AG04450 (cell line): ENCODE measurements around the gene SCMH1. TPM values are rescaled to one million over a fixed set of nuclear protein-coding genes. Genes with fewer than 3 reads are reported as not detected.

Source experiments
- CTCF ChIA-PET: fragments of 300-600, 350-600 bp; formaldehyde crosslinking; extraction: SDS; loops from one replicate; lab custom pipeline; 2022; ENCODE audit warnings: antibody characterized with exemption, inconsistent platforms; lab: Charles Lee
- POLR2A ChIA-PET: fragments of 350-600 bp; formaldehyde crosslinking; extraction: SDS; loops from one replicate; lab custom pipeline; 2021; ENCODE audit warnings: antibody characterized with exemption, inconsistent platforms; lab: Yijun Ruan, JAX
- DNase-seq: peaks from one replicate; pipeline ENCODE4 v3.0.0-alpha.2; 2011; ENCODE audit warnings: low read depth, low spot score
- H3K27ac ChIP-seq: one replicate; pipeline ENCODE4 v1.5.1; 2012; ENCODE audit warnings: low read depth, low read length, control low read depth
- H3K27me3 ChIP-seq: one replicate; pipeline ENCODE4 v1.6.0; 2012; ENCODE audit warnings: low read length; ENCODE audit not compliant: control insufficient read depth, insufficient read depth
- H3K4me3 ChIP-seq: 2 replicates; pipeline ENCODE4 v1.5.1; 2011; ENCODE audit warnings: mild to moderate bottlenecking, low read depth, low read length, control low read depth
- H3K9me3 ChIP-seq: 2 replicates; pipeline ENCODE4 v1.5.1; 2012; ENCODE audit warnings: low read length; ENCODE audit not compliant: control insufficient read depth, insufficient read depth
- CTCF ChIP-seq: IDR thresholded peaks from 2 replicates; pipeline ENCODE4 v1.5.1; 2011; ENCODE audit warnings: low read depth, low read length, control low read depth, inconsistent platforms
- polyA plus RNA-seq: library from polyadenylated mRNA; depleted of rRNA; stranded (reverse); fragments of >200 nt; gene quantifications from 2 replicates; pipeline ENCODE4 v1.2.3, GENCODE V29; 2011

Gene SCMH1
- polyA plus RNA-seq, 1 experiment, result 32.1 TPM

DNA sequence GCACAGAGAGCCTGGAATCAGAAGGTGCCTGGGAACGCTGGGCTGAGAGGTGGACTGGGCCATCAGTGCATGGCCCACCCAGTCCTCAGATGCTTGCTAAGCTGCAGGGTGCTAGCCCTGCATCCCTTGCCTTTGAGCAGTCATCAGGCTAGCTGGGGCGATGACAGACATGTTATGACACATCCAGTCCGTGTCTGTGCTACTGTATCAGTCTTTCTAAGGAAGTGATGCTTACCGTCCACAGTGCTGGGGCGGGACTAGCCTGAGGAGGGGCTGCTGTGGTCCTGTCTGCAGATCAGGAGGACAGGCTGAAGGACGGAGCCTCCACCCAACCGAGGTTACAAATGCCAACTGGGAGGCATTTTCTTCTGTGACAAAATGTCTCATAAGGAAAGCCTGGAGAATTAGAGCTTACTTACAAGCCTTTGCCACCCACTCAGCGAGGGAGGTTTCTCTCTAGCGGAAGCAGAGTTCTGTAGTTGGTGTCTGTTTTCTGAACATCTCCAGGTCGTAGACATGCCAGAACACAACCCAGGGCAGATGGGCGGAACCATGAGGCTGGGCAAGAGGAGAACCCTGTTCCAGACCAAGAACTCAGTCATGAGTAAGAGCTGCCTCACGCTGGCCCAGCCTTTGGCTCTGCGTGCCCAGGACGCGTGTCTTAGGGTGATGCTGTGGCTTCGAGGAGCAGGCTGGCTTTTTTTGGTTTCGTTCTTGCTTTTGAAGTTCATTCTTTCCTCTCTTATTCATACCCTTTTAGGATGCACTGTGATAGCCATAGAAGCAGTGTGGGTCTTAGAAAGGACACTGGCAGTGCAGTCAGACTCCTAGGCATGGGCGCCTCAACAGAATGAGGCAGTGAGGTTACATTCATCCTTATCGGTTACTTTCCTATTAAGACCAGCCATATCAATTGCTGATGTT is 234.9 kb downstream of the SCMH1 start:
- TF ChIP-seq CTCF, result no peak
- ChIA-PET CTCF (no interaction called here), POLR2A (no interaction called here)
- H3K27me3 ChIP-seq, result no peaks in the 10 kb centered on the region
- H3K9me3 ChIP-seq, result no peaks in the 10 kb centered on the region
- DNase-seq, result no peak
- H3K4me3 ChIP-seq, result no peak overlapping the region
- H3K27ac ChIP-seq, result no peak overlapping the region

GRCh38 chr1:41005876-41006275 is 236.2 kb downstream of the SCMH1 start:
- no peak overlapping the region for H3K4me3 ChIP-seq
- no peaks in the 10 kb centered on the region for H3K9me3 ChIP-seq
- ChIA-PET CTCF (no interaction called here), POLR2A (no interaction called here)
- no peaks in the 10 kb centered on the region for H3K27me3 ChIP-seq
- no peak overlapping the region for H3K27ac ChIP-seq
- no peak for DNase-seq
- TF ChIP-seq CTCF, result no peak

GRCh38 chr1:41003640-41004220 is 238.4 kb downstream of the SCMH1 start:
- ChIA-PET CTCF (interaction anchor here (0.6 to 2.4 kb wide), 17 partner anchors 9 to 229 kb away, joined by 3 to 16 read pairs (median 4); partner anchors contain the start of gene CTPS1), POLR2A (interaction anchor here (0.6 to 1.5 kb wide), 5 partner anchors 9 to 311 kb away, joined by 3 to 14 read pairs (median 5); partner anchors contain the start of gene CTPS1)
- no peaks in the 10 kb centered on the region for H3K27me3 ChIP-seq
- peak overlapping the region; percentile 79 for H3K27ac ChIP-seq
- DNase-seq, result peak; percentile 97
- no peak overlapping the region for H3K4me3 ChIP-seq
- peak; percentile 68 for TF ChIP-seq CTCF
- H3K9me3 ChIP-seq, result no peaks in the 10 kb centered on the region

GRCh38 chr1:41003127-41003639 is 238.9 kb downstream of the SCMH1 start:
- Histone ChIP-seq H3K27ac (peak overlapping the region; percentile 79), H3K9me3 (no peaks in the 10 kb centered on the region), H3K27me3 (no peaks in the 10 kb centered on the region), H3K4me3 (no peak overlapping the region)
- DNase-seq, result no peak
- POLR2A ChIA-PET, result interaction anchor here (1.1 to 1.5 kb wide), 3 partner anchors 8 to 23 kb away, joined by 5 to 14 read pairs (median 5); partner anchors contain the start of gene CTPS1
- CTCF ChIA-PET, result interaction anchor here (0.6 to 2.4 kb wide), 16 partner anchors 8 to 229 kb away, joined by 3 to 16 read pairs (median 4); partner anchors contain the start of gene CTPS1
- no peak for TF ChIP-seq CTCF
